Stimulated activated naive CD8-positive, alpha-beta T cell treated with anti-CD3 and anti-CD28 coated beads, Interleukin-15, Interleukin-2, amounts not matched to agents 100 ng/mL and 50 ng/mL, for 24 hours (primary cell): Measurements from ENCODE around the gene KLF2.

Source experiments
- H3K27ac Mint-ChIP-seq: one replicate; pipeline ENCODE4 v1.8.0; 2021; ENCODE audit warnings: mild to moderate bottlenecking, mixed read lengths
- H3K27me3 Mint-ChIP-seq: one replicate; pipeline ENCODE4 v1.8.0; 2021; ENCODE audit warnings: mixed read lengths
- H3K36me3 Mint-ChIP-seq: one replicate; pipeline ENCODE4 v1.8.0; 2021; ENCODE audit warnings: low read depth, mixed read lengths
- H3K4me1 Mint-ChIP-seq: one replicate; pipeline ENCODE4 v1.8.0; 2021; ENCODE audit warnings: low read depth, mixed read lengths
- H3K4me3 Mint-ChIP-seq: one replicate; pipeline ENCODE4 v1.8.0; 2021; ENCODE audit warnings: mild to moderate bottlenecking, mixed read lengths
- H3K9me3 Mint-ChIP-seq: one replicate; pipeline ENCODE4 v1.8.0; 2021; ENCODE audit warnings: mixed read lengths

KLF2 gene

DNA sequence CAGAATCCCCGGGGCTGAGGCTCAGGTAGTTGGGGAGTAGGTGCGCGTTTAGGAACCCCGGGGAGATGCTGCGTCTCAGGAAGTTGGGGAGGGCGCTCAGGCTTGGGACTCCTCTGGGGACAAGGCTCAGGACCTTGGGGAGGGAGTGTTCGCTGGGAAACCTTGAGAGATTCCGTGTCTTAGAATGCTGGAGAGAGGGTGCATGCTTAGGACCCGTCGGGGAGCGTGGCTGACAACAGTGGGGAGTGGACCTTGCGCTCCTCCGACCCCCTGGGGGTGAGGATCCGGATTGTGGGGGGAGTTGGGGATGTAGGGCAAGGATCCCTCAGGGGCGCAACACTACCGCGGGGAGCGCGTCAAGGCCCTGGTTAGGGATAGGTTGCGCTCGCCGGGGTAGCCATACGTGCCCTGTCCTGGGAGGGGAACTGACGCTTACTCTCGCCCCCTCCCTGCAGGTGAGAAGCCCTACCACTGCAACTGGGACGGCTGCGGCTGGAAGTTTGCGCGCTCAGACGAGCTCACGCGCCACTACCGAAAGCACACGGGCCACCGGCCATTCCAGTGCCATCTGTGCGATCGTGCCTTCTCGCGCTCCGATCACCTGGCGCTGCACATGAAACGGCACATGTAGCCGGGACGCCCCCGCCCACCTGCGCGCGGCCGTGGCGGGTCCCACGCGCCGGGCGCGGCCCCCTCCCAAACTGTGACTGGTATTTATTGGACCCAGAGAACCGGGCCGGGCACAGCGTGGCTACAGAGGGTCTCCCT is 2.0 kb downstream of the KLF2 start:
- Mint-ChIP-seq H3K4me1 (peaks cover 73% of the 10 kb centered on the region), H3K36me3 (peaks cover 9% of the 10 kb centered on the region), H3K27ac (no peak overlapping the region), H3K27me3 (peaks cover 37% of the 10 kb centered on the region), H3K4me3 (peak overlapping the region; percentile 79), H3K9me3 (no peaks in the 10 kb centered on the region)

GRCh38 chr19:16327169-16327475 is 2.5 kb downstream of the KLF2 start:
- Mint-ChIP-seq H3K4me3 (peak overlapping the region; percentile 62), H3K9me3 (no peaks in the 10 kb centered on the region), H3K4me1 (peaks cover 70% of the 10 kb centered on the region), H3K36me3 (peaks cover 9% of the 10 kb centered on the region), H3K27ac (no peak overlapping the region), H3K27me3 (peaks cover 33% of the 10 kb centered on the region)

GRCh38 chr19:16327501-16327900 is 2.9 kb downstream of the KLF2 start:
- Mint-ChIP-seq H3K9me3 (no peaks in the 10 kb centered on the region), H3K27me3 (peaks cover 33% of the 10 kb centered on the region), H3K27ac (no peak overlapping the region), H3K36me3 (peaks cover 9% of the 10 kb centered on the region), H3K4me3 (peak overlapping the region; percentile 62), H3K4me1 (peaks cover 68% of the 10 kb centered on the region)

- Mint-ChIP-seq H3K4me3 (peak overlapping the region; percentile 81), H3K27ac (no peak overlapping the region), H3K27me3 (peaks cover 29% of the 10 kb centered on the region), H3K9me3 (no peaks in the 10 kb centered on the region), H3K4me1 (peaks cover 62% of the 10 kb centered on the region), H3K36me3 (peaks cover 9% of the 10 kb centered on the region)
Observed at GRCh38 chr19:16327911-16328823, 3.5 kb downstream of the KLF2 start.

DNA sequence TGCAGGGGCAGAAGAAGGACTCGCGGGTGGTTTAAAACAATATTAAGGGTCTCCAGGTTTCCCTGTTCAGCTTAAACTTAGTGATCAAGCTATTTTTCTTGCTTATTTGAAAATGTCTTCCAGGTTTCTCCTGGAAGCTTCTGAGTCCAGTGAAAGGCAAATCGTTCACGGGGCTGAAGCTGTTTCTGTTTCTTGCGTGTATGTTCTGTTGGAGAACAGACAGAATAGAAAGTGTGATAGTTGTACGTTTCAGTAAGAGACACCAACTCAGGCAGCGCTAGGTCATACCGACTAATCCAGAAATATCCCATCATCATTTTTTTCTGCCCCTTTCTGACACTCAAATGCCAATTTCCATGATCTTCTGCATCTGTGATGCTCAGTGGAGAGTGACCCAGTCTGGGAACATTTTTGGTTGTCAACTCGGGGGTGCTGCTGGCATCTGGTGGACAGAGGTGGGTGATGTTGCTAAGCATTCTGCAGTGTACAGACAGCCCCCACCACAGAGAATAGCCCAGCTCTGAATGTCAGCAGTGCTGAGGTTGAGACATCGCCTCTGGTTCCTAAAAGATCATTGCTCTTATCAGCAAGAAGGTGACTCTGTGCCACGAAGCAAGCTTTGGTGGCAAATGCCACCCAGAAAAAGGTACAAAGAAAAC is 4.3 kb downstream of the KLF2 start:
- H3K4me1 Mint-ChIP-seq: peaks cover 61% of the 10 kb centered on the region
- H3K27ac Mint-ChIP-seq: no peak overlapping the region
- H3K4me3 Mint-ChIP-seq: peak overlapping the region; percentile 81
- H3K9me3 Mint-ChIP-seq: no peaks in the 10 kb centered on the region
- H3K27me3 Mint-ChIP-seq: peaks cover 29% of the 10 kb centered on the region
- H3K36me3 Mint-ChIP-seq: peaks cover 9% of the 10 kb centered on the region

GRCh38 chr19:16330368-16330801 is 5.8 kb downstream of the KLF2 start:
- H3K9me3 Mint-ChIP-seq: no peaks in the 10 kb centered on the region
- H3K4me3 Mint-ChIP-seq: peak overlapping the region; percentile 3
- peak overlapping the region; percentile 11 for H3K27ac Mint-ChIP-seq
- peaks cover 34% of the 10 kb centered on the region for H3K27me3 Mint-ChIP-seq
- H3K4me1 Mint-ChIP-seq: peaks cover 65% of the 10 kb centered on the region
- H3K36me3 Mint-ChIP-seq: peaks cover 9% of the 10 kb centered on the region

DNA sequence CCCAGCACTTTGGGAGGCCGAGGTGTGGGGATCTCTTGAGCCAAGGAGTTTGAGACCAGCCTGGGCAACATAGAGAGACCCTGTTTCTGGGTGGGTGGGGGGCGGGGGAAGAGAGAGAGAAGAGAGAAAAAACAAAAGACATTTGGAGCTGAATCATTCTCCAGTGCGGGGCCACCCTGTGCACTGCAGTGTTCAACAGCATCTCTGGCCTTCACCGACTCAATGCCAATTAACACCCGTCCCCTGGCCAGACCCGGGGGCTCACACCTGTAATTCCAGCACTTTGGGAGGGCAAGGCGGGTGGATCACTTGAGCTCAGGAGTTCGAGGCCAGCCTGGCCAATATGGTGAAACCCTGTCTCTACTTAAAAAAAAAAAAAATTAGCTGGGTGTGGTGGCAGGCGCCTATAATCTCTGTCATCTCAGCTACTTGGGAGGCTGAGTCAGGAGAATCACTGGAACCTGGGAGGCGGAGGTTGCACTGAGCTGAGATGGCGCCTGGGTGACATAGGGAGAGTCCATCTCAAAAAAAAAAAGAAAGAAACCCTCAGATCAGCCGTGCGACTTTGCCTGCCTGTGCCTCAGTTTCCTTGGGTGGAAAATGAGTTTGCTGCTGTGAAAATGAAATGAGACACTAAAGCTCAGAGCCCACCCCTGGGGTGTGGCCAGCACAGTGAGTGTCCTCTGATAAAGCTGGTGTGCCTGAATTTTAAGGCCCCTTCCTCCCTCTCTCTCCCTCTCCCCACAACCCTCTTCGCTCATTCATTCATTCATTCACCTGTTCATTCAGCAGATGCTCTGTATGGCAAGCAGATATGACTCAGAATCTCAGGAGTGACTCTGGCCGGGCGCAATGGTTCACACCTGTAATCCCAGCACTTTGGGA is 6.4 kb downstream of the KLF2 start:
- H3K4me3 Mint-ChIP-seq: no peak overlapping the region
- peaks cover 9% of the 10 kb centered on the region for H3K36me3 Mint-ChIP-seq
- peaks cover 61% of the 10 kb centered on the region for H3K4me1 Mint-ChIP-seq
- peaks cover 30% of the 10 kb centered on the region for H3K27me3 Mint-ChIP-seq
- no peaks in the 10 kb centered on the region for H3K9me3 Mint-ChIP-seq
- H3K27ac Mint-ChIP-seq: no peak overlapping the region

DNA sequence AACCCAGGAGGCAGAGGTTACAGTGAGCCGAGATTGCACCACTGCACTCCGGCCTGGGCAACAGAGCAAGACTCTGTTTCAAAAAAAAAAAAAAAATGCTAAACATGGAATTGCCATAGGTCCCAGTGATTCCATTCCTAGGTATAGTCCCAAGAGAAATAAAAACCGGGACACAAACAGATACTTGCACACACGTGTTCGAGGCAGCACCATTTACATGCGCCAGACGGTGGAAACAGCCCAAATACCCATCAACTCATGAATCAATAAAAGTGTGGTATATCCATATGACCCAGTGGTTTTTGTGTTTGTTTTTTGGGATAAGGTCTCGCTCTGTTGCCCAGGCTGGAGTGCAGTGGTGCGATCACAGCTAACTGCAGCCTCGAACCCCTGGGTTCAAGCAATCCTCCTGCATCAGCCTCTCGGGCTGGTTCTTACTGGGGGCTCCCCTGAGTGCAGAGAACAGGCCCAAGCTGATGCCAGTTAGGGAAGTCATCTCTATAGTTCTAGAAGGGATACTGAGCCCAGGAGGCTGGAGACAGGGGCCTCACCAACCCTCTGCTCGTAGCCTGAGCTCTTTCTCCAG is 8.5 kb downstream of the KLF2 start:
- H3K9me3 Mint-ChIP-seq: no peaks in the 10 kb centered on the region
- H3K36me3 Mint-ChIP-seq: peaks cover 4% of the 10 kb centered on the region
- H3K27ac Mint-ChIP-seq: no peak overlapping the region
- H3K27me3 Mint-ChIP-seq: peaks cover 21% of the 10 kb centered on the region
- peaks cover 57% of the 10 kb centered on the region for H3K4me1 Mint-ChIP-seq
- H3K4me3 Mint-ChIP-seq: no peak overlapping the region

DNA sequence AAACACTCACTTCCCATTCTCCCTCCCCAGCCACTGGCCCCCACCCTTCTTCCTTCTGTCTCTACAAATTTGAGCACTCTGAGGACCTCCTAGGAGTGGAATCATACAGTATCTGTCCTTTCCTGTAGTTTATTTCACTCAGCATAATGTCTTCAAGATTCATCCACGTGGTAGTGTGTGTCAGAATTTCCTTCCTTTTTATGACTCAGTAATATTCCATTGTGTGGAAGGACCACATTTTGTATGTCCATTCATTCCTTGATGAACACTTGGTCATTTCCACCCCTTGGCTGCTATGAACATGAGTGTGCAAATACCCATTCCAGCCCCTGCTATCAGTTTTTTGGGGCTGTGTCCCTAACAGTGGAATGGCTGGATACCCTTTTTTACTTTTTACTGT is 9.8 kb downstream of the KLF2 start:
- Mint-ChIP-seq H3K27me3 (peaks cover 10% of the 10 kb centered on the region), H3K27ac (no peak overlapping the region), H3K4me3 (no peak overlapping the region), H3K9me3 (no peaks in the 10 kb centered on the region), H3K36me3 (no peaks in the 10 kb centered on the region), H3K4me1 (peaks cover 57% of the 10 kb centered on the region)

DNA sequence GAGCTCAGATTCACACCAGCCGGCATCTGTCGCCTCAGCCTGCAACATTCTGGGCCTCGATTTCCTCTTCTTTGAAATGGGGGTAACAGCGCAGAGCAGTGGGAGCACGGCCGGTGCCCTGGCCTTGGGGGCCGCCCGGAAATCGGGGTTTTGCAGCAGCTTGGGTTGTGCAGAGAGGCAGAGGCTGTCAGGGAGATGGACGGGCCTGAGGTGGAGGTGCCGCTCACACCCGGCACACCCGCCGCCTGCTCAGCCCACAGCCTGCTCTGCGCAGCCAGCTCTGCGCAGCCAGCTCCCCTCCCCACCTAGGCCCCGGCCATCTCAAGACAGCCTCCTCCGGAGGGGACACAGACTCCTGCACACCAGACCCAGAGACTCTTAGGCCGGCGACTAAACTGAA is 10.6 kb downstream of the KLF2 start:
- Mint-ChIP-seq H3K27ac (no peak overlapping the region), H3K4me1 (peaks cover 54% of the 10 kb centered on the region), H3K9me3 (no peaks in the 10 kb centered on the region), H3K27me3 (peaks cover 10% of the 10 kb centered on the region), H3K36me3 (no peaks in the 10 kb centered on the region), H3K4me3 (no peak overlapping the region)

DNA sequence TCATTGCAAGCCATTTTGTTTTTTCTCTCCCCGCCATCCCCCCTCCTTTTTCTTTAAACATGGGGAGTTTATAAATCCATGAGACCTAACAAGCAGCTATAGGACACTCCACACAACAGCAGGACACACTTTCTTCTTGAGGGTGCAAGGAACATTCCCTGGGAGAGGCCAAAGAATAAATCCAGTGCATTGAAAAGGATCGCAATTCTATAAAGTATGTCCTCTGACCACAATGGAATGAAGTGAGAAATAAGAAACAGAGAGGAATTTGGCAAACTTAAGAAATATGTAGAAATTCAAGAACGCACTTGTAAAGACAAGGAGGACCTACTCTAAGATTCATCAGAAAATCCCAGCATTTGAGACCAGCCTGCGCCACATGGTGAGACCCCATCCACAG is 11.9 kb downstream of the KLF2 start:
- Mint-ChIP-seq H3K36me3 (no peaks in the 10 kb centered on the region), H3K4me1 (peaks cover 55% of the 10 kb centered on the region), H3K4me3 (no peak overlapping the region), H3K27ac (no peak overlapping the region), H3K27me3 (peaks cover 10% of the 10 kb centered on the region), H3K9me3 (no peaks in the 10 kb centered on the region)

DNA sequence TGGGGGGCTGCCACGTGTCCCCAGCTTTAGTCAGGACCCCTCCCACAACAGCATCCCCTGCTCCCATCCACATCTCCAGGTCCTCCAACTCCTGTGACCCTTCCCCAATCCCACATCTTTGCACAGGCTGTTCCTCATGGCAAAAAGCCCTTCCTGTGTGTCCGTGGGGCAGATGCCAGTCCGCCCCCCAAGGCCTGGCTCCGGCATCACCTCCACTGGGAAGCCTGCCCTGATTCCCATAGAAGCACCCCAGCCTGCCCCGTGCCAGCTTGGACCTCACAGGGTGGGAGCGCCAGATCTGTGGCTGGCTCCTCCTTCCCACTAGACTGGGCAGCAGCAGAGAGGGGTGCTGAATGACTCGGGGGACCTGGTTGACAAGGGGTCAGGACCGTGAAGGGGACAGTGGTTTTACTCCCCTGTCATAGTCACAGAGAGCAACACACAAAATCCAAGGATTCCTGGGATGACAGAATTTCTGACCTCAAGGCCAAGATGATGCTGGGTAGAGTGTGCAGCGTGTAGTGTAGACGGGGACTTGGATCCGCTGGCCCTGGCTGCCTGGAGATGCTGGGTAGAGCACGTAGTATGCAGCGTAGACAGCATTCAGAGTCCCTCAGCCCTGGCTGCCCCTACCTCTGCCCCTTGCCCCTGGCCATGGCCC is 13.3 kb downstream of the KLF2 start:
- Mint-ChIP-seq H3K4me3 (no peak overlapping the region), H3K9me3 (no peaks in the 10 kb centered on the region), H3K27ac (no peak overlapping the region), H3K4me1 (peaks cover 68% of the 10 kb centered on the region), H3K27me3 (peaks cover 10% of the 10 kb centered on the region), H3K36me3 (no peaks in the 10 kb centered on the region)

DNA sequence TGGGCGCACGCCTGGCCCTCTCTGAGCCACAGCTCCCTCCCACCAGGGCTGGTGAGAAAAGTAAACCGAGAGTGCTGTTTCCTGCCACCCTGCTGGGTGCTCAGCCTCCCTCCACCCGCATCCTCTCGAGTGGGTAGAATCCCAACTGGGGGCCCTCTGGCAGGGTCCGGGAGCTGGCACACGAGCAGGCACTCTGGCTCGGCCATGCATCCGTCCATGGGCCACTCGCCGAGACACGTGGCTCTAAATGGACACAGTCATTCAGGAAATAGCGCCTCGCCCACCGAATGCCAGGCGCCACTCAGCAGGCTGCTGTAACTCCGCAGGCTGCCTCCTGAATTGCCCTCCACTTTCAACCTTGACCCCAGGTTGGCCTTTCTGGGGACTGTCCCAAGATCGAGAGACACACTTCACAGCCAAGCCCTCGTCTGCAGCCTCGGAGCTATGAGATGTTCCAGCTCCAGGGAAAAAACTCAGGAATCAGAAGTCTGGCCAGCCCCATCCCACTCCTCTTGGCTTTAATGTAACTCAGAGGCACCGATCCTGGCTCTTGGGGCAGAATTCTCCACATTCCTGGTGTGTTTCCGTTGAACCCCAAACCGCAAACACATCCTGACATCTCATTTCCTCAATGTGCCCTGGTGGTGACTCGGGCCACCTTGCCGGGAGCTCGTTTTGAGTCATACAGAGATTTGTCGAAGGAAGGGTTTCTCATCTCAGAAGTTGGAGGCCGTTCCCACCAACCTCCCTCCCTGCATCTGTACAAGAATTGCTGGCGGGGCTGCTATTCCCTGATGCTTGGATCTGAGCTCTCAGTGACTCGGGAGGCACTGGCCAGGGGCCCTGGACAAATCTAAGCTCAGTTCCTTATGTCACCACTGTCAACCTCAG is 14.1 kb downstream of the KLF2 start:
- peaks cover 73% of the 10 kb centered on the region for H3K4me1 Mint-ChIP-seq
- no peaks in the 10 kb centered on the region for H3K9me3 Mint-ChIP-seq
- H3K27me3 Mint-ChIP-seq: peaks cover 10% of the 10 kb centered on the region
- peak overlapping the region; percentile 55 for H3K4me3 Mint-ChIP-seq
- peak overlapping the region; percentile 71 for H3K27ac Mint-ChIP-seq
- H3K36me3 Mint-ChIP-seq: no peaks in the 10 kb centered on the region
